ENCODE data around the gene S100A7A.

S100A7A gene

DNA sequence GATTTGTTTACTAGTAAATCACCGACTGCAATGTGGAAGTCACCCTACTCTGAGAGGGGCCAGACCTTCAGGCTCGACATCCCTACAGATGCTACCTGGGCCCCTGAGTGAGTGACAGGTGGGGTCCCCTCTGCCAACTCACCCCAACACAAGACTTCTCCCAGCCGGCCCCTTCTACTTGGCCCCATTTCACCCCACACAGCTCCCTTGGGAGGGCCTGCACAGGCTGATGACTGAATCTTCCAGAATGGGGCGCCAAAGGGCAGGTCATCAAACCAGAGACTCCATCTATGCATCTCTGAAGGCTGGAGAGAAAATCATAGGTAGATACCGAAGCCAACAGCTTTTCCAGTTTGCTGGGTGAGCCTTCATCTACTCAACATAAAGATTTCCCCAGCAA is 16.1 kb upstream of the S100A7A start:
- Histone ChIP-seq H3K27ac (ENCODE audit: low read depth, low read length, poor library complexity, severe bottlenecking) (no peak overlapping the region), H3K9ac (ENCODE audit: low read length) (no peak overlapping the region), H3K4me3 (ENCODE audit: low read depth, low read length, poor library complexity, severe bottlenecking) (no peak overlapping the region), H3K4me1 (ENCODE audit: insufficient read depth, low read length, severe bottlenecking) (no peaks in the 10 kb centered on the region), H4K20me1 (ENCODE audit: insufficient read depth, low read length) (no peaks in the 10 kb centered on the region), H3F3A (ENCODE audit: insufficient read depth, low read length) (no peaks in the 10 kb centered on the region), H3K36me3 (ENCODE audit: insufficient read depth, low read length) (no peaks in the 10 kb centered on the region), H3K4me2 (ENCODE audit: low read length) (no peak overlapping the region), H3K79me2 (ENCODE audit: insufficient read depth, low read length) (no peaks in the 10 kb centered on the region), H3K27me3 (ENCODE audit: insufficient read depth, low read length) (peaks cover 8% of the 10 kb centered on the region; the same call in 1 of the 2 replicates), H2AFZ (ENCODE audit: low read length) (no peak overlapping the region), H3K9me3 (ENCODE audit: low read length) (no peaks in the 10 kb centered on the region), H3K9me2 (ENCODE audit: low read depth, low read length) (no peaks in the 10 kb centered on the region)
- TF ChIP-seq, protein P1, sequence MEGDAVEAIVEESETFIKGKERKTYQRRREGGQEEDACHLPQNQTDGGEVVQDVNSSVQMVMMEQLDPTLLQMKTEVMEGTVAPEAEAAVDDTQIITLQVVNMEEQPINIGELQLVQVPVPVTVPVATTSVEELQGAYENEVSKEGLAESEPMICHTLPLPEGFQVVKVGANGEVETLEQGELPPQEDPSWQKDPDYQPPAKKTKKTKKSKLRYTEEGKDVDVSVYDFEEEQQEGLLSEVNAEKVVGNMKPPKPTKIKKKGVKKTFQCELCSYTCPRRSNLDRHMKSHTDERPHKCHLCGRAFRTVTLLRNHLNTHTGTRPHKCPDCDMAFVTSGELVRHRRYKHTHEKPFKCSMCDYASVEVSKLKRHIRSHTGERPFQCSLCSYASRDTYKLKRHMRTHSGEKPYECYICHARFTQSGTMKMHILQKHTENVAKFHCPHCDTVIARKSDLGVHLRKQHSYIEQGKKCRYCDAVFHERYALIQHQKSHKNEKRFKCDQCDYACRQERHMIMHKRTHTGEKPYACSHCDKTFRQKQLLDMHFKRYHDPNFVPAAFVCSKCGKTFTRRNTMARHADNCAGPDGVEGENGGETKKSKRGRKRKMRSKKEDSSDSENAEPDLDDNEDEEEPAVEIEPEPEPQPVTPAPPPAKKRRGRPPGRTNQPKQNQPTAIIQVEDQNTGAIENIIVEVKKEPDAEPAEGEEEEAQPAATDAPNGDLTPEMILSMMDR (IDR thresholded peaks at IDR 0.05; ENCODE audit: low read length) = no peak; the same call in 1 of the 2 replicates
- no peak for TF ChIP-seq EZH2 (IDR thresholded peaks at IDR 0.05; ENCODE audit: borderline replicate concordance, low read length)

DNA sequence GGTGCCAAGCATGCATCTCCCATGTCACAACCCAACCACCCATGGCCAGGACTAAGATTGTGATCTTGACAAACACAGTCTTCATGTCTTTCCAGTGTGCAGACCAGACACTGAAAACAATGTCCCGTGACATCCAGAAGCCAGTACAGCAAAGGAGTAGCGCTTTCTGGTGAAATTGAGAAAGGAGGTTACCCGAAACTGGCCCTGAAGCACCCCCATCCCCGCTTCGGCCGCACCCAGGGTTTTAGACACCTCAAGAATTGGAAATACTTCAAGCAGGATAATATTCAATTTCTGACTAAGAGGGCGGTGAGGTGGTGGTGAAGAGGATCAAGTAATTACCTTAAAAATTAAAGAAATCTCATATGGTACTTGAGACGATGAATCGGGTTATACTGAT is 14.9 kb upstream of the S100A7A start:
- Histone ChIP-seq H2AFZ (ENCODE audit: low read length) (no peak overlapping the region), H3K9ac (ENCODE audit: low read length) (no peak overlapping the region), H3K9me3 (ENCODE audit: low read length) (no peaks in the 10 kb centered on the region), H3K27ac (ENCODE audit: low read depth, low read length, poor library complexity, severe bottlenecking) (no peak overlapping the region), H3K4me2 (ENCODE audit: low read length) (no peak overlapping the region), H3K36me3 (ENCODE audit: insufficient read depth, low read length) (no peaks in the 10 kb centered on the region), H3K79me2 (ENCODE audit: insufficient read depth, low read length) (no peaks in the 10 kb centered on the region), H4K20me1 (ENCODE audit: insufficient read depth, low read length) (no peaks in the 10 kb centered on the region), H3K9me2 (ENCODE audit: low read depth, low read length) (no peaks in the 10 kb centered on the region), H3K4me1 (ENCODE audit: insufficient read depth, low read length, severe bottlenecking) (no peaks in the 10 kb centered on the region), H3K4me3 (ENCODE audit: low read depth, low read length, poor library complexity, severe bottlenecking) (no peak overlapping the region), H3K27me3 (ENCODE audit: insufficient read depth, low read length) (peaks cover 8% of the 10 kb centered on the region; the same call in 1 of the 2 replicates), H3F3A (ENCODE audit: insufficient read depth, low read length) (no peaks in the 10 kb centered on the region)
- TF ChIP-seq EZH2 (IDR thresholded peaks at IDR 0.05; ENCODE audit: borderline replicate concordance, low read length) = no peak
- TF ChIP-seq, protein P1 (IDR thresholded peaks at IDR 0.05; ENCODE audit: low read length) = no peak

DNA sequence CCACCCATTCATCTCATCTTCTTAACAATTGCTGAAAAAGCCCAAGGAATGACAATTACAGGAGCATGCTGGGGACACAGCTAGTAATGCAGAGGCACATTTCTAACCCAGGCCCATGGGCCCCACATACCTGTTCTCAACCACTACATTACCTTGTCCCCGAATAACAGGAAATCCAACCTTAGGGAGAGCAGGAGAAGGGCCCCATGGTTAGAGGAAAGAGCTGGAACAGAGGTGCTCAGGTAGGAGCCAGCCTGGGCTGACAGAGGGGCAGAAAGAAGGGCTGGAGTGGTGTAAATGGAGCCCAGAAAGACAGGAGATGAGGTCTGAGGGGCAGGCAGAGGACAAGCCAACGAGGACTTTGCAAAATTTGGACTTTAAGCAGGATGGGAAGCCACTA is 14.1 kb upstream of the S100A7A start:
- Histone ChIP-seq H3K36me3 (ENCODE audit: insufficient read depth, low read length) (no peaks in the 10 kb centered on the region), H3K9me3 (ENCODE audit: low read length) (no peaks in the 10 kb centered on the region), H3K27me3 (ENCODE audit: insufficient read depth, low read length) (peaks cover 8% of the 10 kb centered on the region; the same call in 1 of the 2 replicates), H2AFZ (ENCODE audit: low read length) (no peak overlapping the region), H3K4me1 (ENCODE audit: insufficient read depth, low read length, severe bottlenecking) (no peaks in the 10 kb centered on the region), H3K79me2 (ENCODE audit: insufficient read depth, low read length) (no peaks in the 10 kb centered on the region), H3K9me2 (ENCODE audit: low read depth, low read length) (no peaks in the 10 kb centered on the region), H4K20me1 (ENCODE audit: insufficient read depth, low read length) (no peaks in the 10 kb centered on the region), H3K9ac (ENCODE audit: low read length) (no peak overlapping the region), H3K4me3 (ENCODE audit: low read depth, low read length, poor library complexity, severe bottlenecking) (no peak overlapping the region), H3K4me2 (ENCODE audit: low read length) (no peak overlapping the region), H3F3A (ENCODE audit: insufficient read depth, low read length) (no peaks in the 10 kb centered on the region), H3K27ac (ENCODE audit: low read depth, low read length, poor library complexity, severe bottlenecking) (no peak overlapping the region)
- no peak for TF ChIP-seq EZH2 (IDR thresholded peaks at IDR 0.05; ENCODE audit: borderline replicate concordance, low read length)

DNA sequence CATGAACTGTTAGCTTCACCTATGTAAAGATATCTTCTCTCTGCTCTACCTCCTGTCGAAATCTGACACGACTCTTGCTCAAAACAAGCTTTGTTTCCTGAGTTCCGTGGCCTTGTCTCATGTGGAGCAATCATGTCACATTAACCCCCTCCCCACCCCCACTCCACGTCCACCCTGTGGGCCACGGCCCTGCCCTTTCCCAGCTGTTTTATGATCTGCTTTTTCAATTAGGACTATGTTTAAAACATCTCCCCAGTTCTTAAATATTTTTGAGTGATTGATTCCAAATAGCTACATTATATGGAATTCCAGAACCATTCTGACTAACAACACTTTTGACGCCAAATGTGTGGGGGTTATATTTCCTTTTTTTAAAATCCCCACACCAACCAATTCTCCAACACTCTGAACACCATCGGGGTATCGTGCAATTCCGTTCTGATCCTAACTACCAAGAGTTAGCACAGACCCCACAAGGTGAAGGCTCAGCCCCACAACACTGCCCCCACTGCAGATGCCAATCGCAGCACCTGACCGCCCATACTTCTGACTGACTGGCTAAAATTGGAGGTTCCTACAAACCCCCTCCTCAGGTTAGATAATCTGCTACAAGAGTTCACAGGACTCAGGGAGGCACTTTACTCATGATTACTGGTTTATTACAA is 12.8 kb upstream of the S100A7A start:
- no peaks in the 10 kb centered on the region for H3K9me2 ChIP-seq (ENCODE audit: low read depth, low read length)
- H3K4me3 ChIP-seq (ENCODE audit: low read depth, low read length, poor library complexity, severe bottlenecking) = no peak overlapping the region
- H3F3A ChIP-seq (ENCODE audit: insufficient read depth, low read length) = no peaks in the 10 kb centered on the region
- no peaks in the 10 kb centered on the region for H3K36me3 ChIP-seq (ENCODE audit: insufficient read depth, low read length)
- H4K20me1 ChIP-seq (ENCODE audit: insufficient read depth, low read length) = no peaks in the 10 kb centered on the region
- no peaks in the 10 kb centered on the region for H3K79me2 ChIP-seq (ENCODE audit: insufficient read depth, low read length)
- no peak overlapping the region for H3K27ac ChIP-seq (ENCODE audit: low read depth, low read length, poor library complexity, severe bottlenecking)
- H3K9ac ChIP-seq (ENCODE audit: low read length) = no peak overlapping the region
- no peak overlapping the region for H3K4me2 ChIP-seq (ENCODE audit: low read length)
- no peaks in the 10 kb centered on the region for H3K9me3 ChIP-seq (ENCODE audit: low read length)
- no peaks in the 10 kb centered on the region for H3K4me1 ChIP-seq (ENCODE audit: insufficient read depth, low read length, severe bottlenecking)
- no peak overlapping the region for H2AFZ ChIP-seq (ENCODE audit: low read length)
- TF ChIP-seq, protein P1 (IDR thresholded peaks at IDR 0.05; ENCODE audit: low read length) = no peak
- TF ChIP-seq EZH2 (IDR thresholded peaks at IDR 0.05; ENCODE audit: borderline replicate concordance, low read length) = no peak
- peaks cover 8% of the 10 kb centered on the region; the same call in 1 of the 2 replicates for H3K27me3 ChIP-seq (ENCODE audit: insufficient read depth, low read length)
